ENCODE measurements around the gene CNNM1.
A peak's percentile ranks its signal among the peaks of the same experiment; 100 is the strongest.

CNNM1 gene

DNA sequence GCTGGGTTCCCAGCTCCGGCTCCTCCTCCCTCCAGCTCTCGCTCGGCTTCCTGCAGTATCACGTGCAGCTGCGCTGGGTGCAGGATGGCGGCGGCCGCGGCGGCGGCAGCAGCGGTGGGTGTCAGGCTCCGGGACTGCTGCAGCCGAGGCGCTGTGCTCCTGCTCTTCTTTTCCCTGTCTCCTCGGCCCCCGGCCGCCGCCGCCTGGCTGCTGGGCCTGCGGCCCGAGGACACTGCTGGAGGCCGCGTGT is at the start of gene CNNM1:
Gene CNNM1 (plus strand): TSS at position 53 of the 250 bp plus-strand sequence. CDS start 32 bp downstream, at position 85.
- no peak for DNase-seq (ENCODE audit: low read depth)

DNA sequence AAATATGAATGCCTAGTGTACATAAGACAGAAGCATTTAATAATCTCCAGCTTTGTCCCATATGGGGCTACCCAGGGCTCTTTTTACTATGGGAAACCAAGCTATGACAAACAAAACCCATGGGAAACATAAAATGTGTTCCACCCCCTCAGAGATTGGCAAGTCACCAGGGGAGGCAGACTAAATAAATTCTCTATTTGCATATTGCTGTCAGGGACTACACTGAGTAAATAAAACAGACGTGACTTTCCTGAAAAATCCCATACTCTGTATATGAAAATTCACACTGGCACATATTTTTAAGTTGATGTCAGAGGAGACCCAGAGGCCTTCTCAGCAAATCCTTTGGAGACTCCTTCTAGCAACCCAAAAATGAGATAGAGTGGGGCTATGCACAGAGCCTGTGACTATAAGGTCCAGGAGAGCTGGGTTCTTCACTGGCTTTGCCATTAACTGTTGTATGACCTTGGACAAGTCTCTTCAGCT is 49.5 kb upstream of the CNNM1 start:
- DNase-seq (ENCODE audit: low read depth) = no peak

DNA sequence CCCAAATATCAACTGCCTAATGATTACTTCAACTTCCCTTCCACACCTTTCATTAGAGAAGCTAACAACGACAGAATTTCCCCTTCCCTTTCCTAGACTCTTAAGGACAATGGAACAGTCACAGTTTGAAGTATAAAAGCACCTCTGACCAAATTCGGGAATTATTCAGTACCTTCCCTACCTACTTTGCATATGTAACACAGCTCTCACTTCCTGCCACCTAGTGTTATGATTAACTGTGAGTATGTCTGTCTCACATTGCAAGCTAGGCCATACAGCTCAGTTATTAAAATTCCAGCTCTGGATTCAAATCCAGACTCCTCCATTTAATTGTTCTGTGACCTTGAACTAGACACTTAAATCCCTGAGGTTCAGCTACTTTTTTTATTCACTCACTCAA is 48.7 kb upstream of the CNNM1 start:
- DNase-seq (ENCODE audit: low read depth) = no peak

DNA sequence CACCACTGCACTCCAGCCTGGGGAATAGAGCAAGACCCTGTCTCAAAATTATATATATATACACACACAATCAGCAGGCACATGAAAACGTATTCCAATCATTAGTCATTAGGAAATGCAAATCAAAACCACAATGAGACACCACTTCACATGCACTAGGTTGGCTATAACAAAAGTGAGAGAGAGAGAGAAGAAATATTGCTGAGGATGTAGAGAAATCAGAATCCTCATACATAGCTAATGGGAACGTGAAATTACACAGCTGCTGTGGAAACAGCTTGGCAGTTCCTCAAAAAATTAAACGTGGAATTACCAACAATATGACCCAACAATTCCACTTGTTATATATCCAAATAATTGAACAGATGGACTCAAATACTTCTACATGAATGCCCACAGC is 43.3 kb upstream of the CNNM1 start:
- no peak for DNase-seq (ENCODE audit: low read depth)

DNA sequence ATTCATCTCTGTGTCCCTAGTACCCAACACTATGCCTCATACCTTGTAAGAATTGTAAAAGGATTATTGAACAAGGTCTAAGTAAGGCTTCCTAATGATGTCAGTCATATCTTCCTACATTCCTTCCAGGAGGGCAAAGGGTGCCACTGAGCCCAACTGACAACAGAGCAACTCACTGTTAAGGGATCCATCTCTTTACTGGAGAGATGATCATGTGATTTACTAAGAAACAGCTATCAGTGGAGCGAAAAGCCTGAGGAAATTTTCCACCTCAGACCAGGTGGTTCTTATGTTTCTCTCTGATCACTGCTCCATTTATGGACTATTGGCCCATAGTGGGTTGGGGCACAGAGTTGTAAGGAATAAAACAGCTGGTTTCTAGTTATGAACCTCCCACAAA is 38.9 kb upstream of the CNNM1 start:
- no peak for DNase-seq (ENCODE audit: low read depth)

DNA sequence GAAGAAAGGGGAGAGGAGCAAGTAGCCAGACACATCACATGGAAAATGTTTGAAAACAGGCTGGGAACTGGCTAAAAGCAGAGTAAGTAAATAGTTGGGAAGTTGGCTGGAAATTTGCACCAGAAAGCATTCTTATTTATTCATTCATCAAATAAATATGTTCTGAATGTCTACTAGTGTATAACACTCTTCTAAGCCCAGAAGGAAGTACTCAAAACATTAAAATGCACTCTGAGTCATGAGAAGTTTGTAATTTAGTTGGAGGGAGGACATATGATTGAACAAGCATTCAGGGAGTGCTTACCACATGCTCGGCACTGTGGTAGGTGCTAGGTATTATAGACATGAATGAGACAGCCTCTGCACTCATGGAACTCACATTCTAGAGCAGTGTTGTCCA is 37.0 kb upstream of the CNNM1 start:
- peak; percentile 17 for DNase-seq (ENCODE audit: low read depth)

DNA sequence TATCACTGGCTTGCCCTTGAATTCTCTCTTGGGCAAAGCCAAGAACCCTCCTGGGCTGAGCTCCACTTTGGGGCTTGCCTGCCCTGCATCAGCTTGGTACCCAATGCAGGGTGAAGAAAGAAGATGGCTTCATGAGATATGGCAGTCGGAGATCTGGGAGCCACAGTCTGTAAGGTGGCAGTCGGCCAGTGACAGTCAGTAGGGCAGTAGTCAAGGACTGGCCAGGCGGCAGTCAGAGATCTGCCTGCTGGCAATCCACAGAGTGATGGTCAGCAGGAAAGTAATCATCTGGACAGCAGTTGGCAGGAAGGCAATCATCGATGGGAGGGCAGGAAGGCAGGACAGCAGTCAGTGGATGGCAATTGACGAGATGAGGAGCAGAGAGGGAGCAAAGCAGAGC is 32.6 kb upstream of the CNNM1 start:
- no peak for DNase-seq (ENCODE audit: low read depth)

DNA sequence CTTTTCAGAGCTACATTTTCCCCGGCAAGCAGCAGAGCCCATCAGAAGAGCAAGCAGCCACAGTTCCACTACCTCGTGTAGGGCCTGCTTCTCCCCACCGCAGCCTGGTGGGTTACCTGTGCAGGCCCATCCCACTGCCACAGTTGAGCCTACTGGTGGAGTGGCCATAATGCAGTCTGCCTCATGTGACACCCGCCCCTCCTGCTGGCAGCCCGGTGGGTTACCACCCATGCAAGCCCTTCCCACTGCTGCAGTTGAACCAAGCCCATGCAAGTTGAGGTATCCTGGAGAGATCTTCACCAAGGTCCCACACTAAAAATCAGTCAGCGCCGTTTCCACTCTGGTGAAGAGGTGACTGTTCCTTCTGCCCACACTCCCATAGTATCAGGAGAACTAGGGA is 32.1 kb upstream of the CNNM1 start:
- DNase-seq (ENCODE audit: low read depth) = no peak

DNA sequence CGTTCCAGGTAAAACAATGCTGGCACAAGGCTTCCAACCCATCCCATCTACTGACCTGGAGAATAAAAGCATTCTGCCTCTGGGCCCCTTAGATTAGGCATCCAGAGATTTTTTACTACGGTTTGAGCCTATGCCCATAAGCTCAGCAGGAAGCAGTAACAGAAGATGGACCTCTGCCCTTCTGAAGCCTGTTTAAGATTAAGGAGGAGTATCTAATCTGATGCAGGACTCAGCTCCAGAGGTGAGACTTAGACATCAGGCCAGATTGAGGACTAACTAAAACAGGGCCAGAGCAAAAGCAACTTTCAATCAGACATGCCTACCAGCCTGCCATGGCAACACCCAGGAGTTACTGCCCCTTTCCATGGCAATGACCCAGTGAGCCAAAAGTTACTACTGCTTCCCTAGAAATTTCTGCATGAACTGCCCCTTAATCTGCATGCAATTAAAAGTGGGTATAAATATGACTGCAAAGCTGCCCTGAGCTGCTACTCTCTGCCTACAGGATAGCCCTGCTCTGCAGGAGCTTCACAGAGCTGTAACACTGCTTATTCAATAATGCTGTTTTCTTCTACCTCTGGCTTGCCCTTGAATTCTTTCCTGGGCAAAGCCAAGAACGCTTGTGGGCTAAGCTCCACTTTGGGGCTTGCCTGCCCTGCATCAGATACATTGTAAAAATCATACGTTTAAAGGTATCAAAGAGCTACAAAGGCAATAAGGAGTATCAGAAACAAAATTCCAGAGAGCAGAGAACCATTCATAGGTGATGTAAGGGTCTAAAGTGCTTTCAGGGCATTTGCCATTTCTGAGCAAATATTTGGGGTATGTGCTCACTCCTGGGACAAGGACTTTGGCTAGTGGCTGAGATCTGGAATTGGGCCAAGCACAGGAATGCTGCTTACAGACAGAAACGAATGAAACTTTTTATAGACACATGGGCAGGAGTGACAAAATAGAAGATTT is 25.0 kb upstream of the CNNM1 start:
- DNase-seq (ENCODE audit: low read depth) = no peak

DNA sequence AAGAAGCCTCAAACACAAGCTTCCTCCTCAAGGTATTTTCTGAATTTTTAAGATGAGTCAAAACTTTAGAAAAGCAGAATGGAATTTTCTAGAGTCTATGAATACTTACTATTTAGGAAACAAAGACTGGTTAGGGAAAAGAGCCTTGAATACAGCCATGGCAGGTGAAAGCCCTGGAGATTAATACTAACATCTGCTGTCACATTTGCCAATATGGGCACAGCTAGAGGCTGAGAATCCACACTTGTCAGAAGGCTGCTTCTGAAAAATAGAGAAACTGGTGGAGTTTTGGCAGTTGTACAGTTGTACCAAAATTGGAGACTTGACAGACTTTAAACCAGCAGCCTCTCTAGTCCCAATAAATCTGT is 24.3 kb upstream of the CNNM1 start:
- no peak for DNase-seq (ENCODE audit: low read depth)

DNA sequence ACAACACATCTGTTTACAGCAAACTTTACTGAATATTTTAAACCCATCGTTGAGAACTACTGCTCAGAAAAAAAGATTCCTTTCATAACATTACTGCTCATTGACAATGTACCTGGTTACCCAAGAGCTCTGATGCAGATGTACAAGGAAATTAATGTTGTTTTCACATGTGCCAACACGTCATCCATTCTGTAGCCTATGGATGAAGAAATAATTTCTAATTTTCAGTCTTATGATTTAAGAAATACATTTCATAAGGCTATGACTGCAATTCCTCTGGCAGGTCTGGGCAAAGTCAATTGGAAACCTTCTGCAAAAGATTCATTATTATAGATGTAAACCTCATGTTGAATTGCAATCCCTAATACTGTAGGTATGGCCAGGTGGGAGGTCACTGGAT is 16.7 kb upstream of the CNNM1 start:
- DNase-seq (ENCODE audit: low read depth) = no peak

DNA sequence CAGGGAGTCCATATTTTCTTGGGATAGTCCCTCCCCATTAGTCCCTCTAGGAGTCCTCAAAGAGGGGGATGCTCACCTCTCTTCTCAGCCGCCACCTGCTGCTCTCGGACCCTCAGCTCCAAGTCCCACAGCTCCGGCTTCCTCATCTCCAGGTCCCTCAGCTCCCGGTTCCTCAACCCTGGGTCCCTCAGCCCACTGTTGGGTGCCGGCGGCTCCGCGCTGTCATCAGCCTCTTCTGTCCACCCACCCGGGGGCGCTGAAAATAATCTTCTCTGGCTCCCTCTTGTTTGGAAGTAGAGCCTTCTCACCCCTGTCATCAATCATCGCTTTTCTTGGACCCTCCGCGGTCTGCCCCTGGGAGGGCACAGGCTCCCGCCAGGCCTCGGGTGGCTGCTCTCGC is 13.3 kb upstream of the CNNM1 start:
- no peak for DNase-seq (ENCODE audit: low read depth)

DNA sequence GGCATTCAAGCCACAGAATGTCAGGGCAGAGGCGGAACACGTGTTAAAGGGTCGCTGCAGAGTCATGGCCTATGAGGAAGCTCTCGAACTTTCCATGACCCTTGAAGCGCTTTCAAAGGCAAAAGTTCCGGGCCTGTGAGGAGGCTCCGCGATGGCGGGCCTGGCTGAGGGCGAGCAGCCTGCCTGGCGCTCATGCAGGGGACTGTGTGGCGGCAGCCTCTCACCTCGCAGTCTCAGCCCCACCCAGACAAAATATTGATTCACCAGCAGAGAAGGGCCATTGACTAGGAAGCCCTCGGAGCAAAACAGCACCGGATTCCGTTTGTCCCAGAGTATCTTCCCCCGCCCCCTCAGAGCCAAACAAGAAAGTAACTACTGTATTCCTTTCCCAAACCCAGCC is 12.8 kb upstream of the CNNM1 start:
- DNase-seq (ENCODE audit: low read depth) = no peak

DNA sequence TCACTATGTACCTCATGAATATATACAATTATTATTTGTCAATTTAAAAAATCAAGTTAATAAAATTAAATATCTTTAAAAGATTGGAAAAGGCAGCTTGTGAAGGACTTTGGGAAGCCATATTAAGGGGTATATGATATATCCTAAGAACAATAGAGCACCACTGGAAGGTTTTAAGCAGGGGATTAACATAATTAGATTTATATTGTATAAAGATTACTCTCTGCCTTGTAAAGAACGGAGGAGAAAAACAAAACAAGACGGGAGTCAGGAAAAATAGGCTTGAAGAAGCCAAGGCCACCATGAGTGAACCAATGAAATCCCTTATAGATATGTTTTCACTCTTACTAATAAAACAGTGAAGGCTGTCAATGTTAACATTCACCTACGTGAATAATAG is 11.1 kb upstream of the CNNM1 start:
- DNase-seq (ENCODE audit: low read depth) = no peak

DNA sequence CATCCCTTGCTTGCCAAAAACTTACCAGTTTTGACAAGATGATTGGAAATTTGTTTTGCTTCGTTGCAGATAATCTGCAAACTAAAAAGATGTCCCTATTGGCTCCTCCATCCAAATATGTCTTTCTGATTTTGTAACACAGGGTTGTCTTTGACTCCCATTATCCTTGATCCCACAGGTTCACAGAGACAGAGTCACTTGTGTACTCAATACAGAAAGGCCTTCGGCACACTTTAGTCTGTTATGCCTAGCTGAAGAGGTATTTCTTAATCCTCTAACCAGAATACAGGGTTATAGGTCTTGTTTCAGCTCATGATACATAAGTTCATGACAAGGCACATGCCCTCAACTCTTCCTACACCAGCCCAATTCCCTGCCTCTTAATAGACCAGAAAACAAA is 10.7 kb upstream of the CNNM1 start:
- no peak for DNase-seq (ENCODE audit: low read depth)

DNA sequence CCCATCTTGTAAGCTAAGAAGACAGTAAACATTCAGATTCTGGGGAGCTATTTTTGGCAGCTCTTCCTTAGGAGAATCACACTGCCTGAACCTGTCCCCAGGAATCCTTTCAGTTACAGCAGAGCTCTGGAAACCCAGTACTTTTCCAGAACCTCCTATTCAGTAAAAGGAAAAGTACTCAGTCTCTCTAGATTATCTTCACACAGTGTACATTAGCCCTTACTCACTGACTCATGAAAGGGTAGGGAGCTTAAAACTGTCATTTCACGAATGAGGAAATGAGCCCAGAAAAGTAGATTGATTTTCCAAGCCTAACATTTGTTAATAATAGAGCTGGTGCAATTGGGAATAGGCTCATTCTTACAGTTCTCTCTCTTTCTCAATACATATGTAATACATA is 3.9 kb upstream of the CNNM1 start:
- no peak for DNase-seq (ENCODE audit: low read depth)

DNA sequence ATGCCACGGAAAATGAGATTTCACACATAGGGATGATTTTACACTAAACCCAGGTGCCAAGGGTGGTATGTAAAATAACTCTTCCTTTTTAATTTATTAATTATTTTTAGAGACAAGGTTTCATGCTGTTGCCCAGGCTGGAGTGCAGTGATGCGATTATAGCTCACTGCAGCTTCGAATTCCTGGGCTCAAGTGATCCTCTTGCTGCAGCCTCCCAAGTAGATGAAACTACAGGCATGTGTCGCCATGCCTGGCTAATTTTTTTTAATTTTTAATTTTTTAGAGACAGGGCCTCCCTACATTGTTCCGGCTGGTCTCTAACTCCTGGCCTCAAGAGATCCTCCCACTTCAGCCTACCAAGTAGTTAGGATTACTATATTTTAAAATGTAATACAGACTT is 2.3 kb upstream of the CNNM1 start:
- DNase-seq (ENCODE audit: low read depth) = no peak

DNA sequence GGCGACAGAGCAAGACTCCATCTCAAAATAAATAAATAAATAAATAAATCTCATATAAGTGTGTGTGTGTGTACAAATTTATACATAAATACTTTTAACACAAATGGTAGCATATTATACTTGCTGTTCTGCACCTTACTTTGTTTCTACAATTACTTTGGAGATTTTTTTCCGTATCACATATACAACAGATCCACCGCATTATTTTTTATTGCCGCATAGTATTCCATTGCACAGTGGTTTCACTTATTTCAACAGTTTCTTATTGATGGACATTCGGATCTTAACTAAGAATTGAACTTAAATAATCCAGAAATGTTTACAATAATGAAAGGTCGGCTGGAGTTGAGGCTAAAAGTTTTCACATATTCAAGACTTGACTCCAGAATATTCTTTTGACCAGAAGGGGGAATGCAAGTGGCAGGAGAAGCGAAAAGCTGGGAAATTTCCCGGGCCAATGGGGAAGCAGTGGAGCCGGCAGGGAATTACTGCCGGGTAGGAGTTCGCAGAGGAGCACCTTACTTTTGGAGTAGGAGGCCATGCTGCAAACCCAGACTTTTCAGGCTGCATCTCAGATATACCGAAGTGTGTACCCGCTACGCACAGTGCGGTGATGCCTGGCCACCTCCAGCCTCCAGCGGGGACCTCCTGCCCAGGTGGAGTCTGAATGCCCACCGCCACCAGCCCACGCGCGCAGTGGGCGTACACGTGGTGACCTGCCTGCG is 415 bp upstream of the CNNM1 start:
- DNase-seq (ENCODE audit: low read depth) = no peak

DNA sequence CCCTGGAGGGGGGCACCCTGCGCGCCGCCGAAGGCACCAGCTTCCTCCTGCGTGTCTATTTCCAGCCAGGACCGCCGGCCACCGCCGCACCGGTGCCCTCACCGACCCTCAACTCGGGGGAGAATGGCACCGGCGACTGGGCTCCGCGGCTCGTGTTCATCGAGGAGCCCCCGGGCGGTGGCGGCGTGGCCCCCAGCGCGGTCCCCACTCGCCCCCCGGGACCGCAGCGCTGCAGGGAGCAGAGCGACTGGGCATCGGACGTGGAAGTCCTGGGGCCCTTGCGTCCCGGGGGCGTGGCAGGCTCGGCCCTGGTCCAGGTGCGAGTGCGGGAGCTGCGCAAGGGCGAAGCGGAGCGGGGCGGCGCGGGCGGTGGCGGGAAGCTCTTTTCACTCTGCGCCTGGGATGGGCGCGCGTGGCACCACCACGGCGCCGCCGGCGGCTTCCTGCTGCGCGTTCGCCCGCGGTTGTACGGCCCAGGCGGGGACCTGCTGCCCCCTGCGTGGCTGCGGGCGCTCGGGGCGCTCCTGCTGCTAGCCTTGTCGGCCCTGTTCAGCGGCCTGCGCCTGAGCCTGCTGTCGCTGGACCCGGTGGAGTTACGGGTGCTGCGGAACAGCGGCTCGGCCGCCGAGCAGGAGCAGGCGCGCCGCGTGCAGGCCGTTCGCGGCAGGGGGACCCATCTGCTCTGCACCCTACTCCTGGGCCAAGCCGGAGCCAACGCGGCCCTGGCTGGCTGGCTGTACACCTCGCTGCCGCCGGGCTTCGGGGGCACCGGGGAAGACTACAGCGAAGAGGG is 594 bp downstream of the CNNM1 start:
- DNase-seq (ENCODE audit: low read depth) = no peak

DNA sequence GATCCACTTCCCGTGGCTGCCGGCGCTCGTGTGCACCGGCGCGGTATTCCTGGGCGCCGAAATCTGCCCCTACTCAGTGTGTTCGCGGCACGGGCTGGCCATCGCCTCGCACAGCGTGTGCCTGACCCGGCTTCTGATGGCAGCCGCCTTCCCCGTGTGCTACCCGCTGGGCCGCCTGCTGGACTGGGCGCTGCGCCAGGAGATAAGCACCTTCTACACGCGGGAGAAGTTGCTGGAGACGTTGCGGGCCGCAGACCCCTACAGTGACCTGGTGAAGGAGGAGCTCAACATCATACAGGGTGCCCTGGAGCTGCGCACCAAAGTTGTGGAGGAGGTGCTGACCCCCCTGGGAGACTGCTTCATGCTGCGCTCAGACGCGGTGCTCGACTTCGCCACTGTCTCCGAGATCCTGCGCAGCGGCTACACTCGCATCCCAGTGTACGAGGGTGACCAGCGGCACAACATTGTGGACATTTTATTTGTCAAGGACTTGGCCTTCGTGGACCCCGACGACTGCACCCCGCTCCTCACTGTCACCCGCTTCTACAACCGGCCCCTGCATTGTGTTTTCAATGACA is 1.3 kb downstream of the CNNM1 start:
- DNase-seq (ENCODE audit: low read depth) = no peak

DNA sequence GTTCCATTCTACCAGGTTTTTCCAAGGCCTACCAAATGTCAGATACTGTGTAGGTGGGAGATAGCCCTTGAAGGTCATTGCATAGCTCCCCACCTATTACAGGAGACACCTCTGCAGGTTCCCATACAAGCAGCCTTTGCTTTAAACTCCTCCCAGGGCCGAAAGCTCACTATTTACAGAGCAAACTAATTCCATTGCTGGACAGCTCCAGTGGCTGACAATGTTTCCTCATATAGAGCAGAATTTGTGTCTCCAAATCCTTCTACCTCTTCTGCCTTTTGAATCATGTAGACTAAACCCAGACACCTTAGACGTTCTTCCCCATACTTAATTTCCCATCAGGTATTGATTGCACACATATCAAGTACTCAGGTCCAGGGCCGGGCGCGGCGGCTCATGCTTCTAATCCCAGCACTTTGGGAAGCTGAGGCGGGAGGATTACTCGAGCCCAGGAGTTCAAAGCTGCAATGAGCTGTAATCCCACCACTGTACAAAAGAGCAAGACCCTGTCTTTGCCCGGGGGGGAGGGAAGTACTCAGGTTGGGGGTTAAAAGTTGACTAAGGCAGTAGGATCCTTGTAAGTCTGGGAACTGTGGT is 2.1 kb downstream of the CNNM1 start:
- no peak for DNase-seq (ENCODE audit: low read depth)

DNA sequence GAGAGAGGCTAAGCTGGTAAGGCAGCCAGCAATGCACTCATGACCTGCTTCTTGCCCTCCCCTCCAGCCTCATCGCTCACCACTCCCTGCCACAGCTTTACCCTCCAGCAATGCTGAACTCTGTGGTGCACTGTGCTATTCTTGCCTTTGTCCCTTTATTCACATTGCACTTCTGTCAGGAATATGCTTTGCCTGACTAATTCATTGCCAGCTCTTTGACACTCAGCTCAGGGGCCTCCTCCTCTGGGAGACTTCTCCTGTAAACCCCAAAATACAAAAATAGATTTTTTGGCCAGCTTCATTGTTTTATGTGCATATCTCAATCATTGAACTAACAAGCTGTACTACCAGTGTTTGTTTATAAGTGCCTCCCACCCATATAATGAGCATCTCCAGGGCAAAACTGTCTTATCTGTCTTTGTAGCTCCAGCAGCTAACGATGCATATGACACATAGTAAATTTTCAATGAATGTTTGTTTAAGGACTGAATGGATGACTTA is 8.2 kb downstream of the CNNM1 start:
- DNase-seq (ENCODE audit: low read depth) = no peak
